H9 (cell line): Measurements from ENCODE around the gene ENPP1. TPM values are rescaled to one million over a fixed set of nuclear protein-coding genes. Genes with fewer than 3 reads are reported as not detected.

Source experiments
- DNase-seq: peaks from one replicate; pipeline ENCODE4 v3.0.0-alpha.2; 2017
- H2AFZ ChIP-seq: one replicate; pipeline ENCODE4 v1.6.1; 2013; ENCODE audit warnings: mild to moderate bottlenecking, low read length, control low read depth, moderate library complexity
- H2AK5ac ChIP-seq: 2 replicates; pipeline ENCODE4 v1.6.1; 2013; ENCODE audit warnings: low read length, control low read depth, mixed read lengths; ENCODE audit not compliant: insufficient read length
- H2BK120ac ChIP-seq: one replicate; pipeline ENCODE4 v1.6.1; 2013; ENCODE audit warnings: low read depth, mild to moderate bottlenecking, low read length, control low read depth, inconsistent platforms; ENCODE audit not compliant: poor library complexity, severe bottlenecking
- H2BK12ac ChIP-seq: 2 replicates; pipeline ENCODE4 v1.6.1; 2013; ENCODE audit warnings: low read length, control low read depth, mixed read lengths, low read depth; ENCODE audit not compliant: insufficient read length
- H2BK15ac ChIP-seq: 2 replicates; pipeline ENCODE4 v1.6.1; 2013; ENCODE audit warnings: low read depth, low read length, control low read depth
- H2BK20ac ChIP-seq: one replicate; pipeline ENCODE4 v1.6.1; 2013; ENCODE audit warnings: low read depth, mild to moderate bottlenecking, low read length, control low read depth, inconsistent platforms; ENCODE audit not compliant: poor library complexity, severe bottlenecking
- H2BK5ac ChIP-seq: 2 replicates; pipeline ENCODE4 v1.6.1; 2013; ENCODE audit warnings: low read length, control low read depth, mixed read lengths; ENCODE audit not compliant: insufficient read length
- H3K14ac ChIP-seq: 2 replicates; pipeline ENCODE4 v1.6.1; 2013; ENCODE audit warnings: low read length, control low read depth; ENCODE audit not compliant: insufficient read depth
- H3K18ac ChIP-seq: 2 replicates; pipeline ENCODE4 v1.6.1; 2013; ENCODE audit warnings: low read depth, mild to moderate bottlenecking, mixed read lengths, low read length, control low read depth; ENCODE audit not compliant: insufficient read length
- H3K23ac ChIP-seq: 2 replicates; pipeline ENCODE4 v1.6.1; 2013; ENCODE audit warnings: low read length, control low read depth, mixed read lengths, low read depth; ENCODE audit not compliant: insufficient read length
- H3K23me2 ChIP-seq: 2 replicates; pipeline ENCODE4 v1.6.1; 2013; ENCODE audit warnings: low read depth, mild to moderate bottlenecking, mixed read lengths, low read length, control low read depth; ENCODE audit not compliant: insufficient read length, poor library complexity, severe bottlenecking
- H3K27ac ChIP-seq: 2 replicates; pipeline ENCODE4 v1.5.1; 2013; ENCODE audit warnings: low read length, control low read depth, mixed read lengths, low read depth; ENCODE audit not compliant: insufficient read length
- H3K27me3 ChIP-seq: 2 replicates; pipeline ENCODE4 v1.6.1; 2013; ENCODE audit warnings: low read length, control low read depth, inconsistent platforms; ENCODE audit not compliant: insufficient read depth
- H3K4ac ChIP-seq: 2 replicates; pipeline ENCODE4 v1.6.1; 2013; ENCODE audit warnings: low read depth, mild to moderate bottlenecking, control low read depth, inconsistent platforms, low read length, moderate library complexity
- H3K4me1 ChIP-seq: 2 replicates; pipeline ENCODE4 v1.6.1; 2013; ENCODE audit warnings: low read length, control low read depth, inconsistent platforms; ENCODE audit not compliant: insufficient read depth
- H3K4me2 ChIP-seq: 2 replicates; pipeline ENCODE4 v1.6.1; 2013; ENCODE audit warnings: low read length, control low read depth, mixed read lengths; ENCODE audit not compliant: insufficient read length, insufficient read depth
- H3K56ac ChIP-seq: 2 replicates; pipeline ENCODE4 v1.6.1; 2013; ENCODE audit warnings: low read depth, mild to moderate bottlenecking, mixed read lengths, low read length, control low read depth; ENCODE audit not compliant: insufficient read length
- H3K79me1 ChIP-seq: 2 replicates; pipeline ENCODE4 v1.6.1; 2013; ENCODE audit warnings: low read depth, mild to moderate bottlenecking, moderate library complexity, low read length, control low read depth, inconsistent platforms; ENCODE audit not compliant: insufficient read depth, poor library complexity, severe bottlenecking
- H3K79me2 ChIP-seq: 2 replicates; pipeline ENCODE4 v1.6.1; 2013; ENCODE audit warnings: low read length, control low read depth, inconsistent platforms; ENCODE audit not compliant: insufficient read depth
- H3K9ac ChIP-seq: 2 replicates; pipeline ENCODE4 v1.6.1; 2013; ENCODE audit warnings: low read length, control low read depth, mixed read lengths; ENCODE audit not compliant: insufficient read length; ENCODE audit errors: extremely low read depth
- H3K9me3 ChIP-seq: one replicate; pipeline ENCODE4 v1.6.1; 2013; ENCODE audit warnings: low read depth, low read length, inconsistent platforms; ENCODE audit not compliant: control insufficient read depth
- H3T11ph ChIP-seq: one replicate; pipeline ENCODE4 v1.6.1; 2013; ENCODE audit warnings: mild to moderate bottlenecking, low read length, control low read depth, inconsistent platforms
- H4K20me1 ChIP-seq: one replicate; pipeline ENCODE4 v1.6.1; 2013; ENCODE audit not compliant: control insufficient read depth, insufficient read length, insufficient read depth
- H4K5ac ChIP-seq: 2 replicates; pipeline ENCODE4 v1.6.1; 2013; ENCODE audit warnings: low read depth, mild to moderate bottlenecking, mixed read lengths, low read length, control low read depth; ENCODE audit not compliant: insufficient read length
- H4K8ac ChIP-seq: replicated peaks from 2 replicates; pipeline ENCODE4 v1.6.1; 2013; ENCODE audit warnings: low read length, control low read depth, mixed read lengths, low read depth; ENCODE audit not compliant: insufficient read length
- H4K91ac ChIP-seq: 2 replicates; pipeline ENCODE4 v1.6.1; 2013; ENCODE audit warnings: low read depth, mild to moderate bottlenecking, moderate library complexity, mixed read lengths, low read length, control low read depth; ENCODE audit not compliant: insufficient read length
- H3K27ac Mint-ChIP-seq, 3 experiments: 2 replicates in 2 of 3; 3 replicates in 1 of 3; pipeline ENCODE4 v1.8.0; 2020 to 2021; ENCODE audit warnings: mixed read lengths in 3 of 3, mild to moderate bottlenecking in 1 of 3, moderate library complexity in 1 of 3
- H3K27me3 Mint-ChIP-seq: 2 replicates; pipeline ENCODE4 v1.8.0; 2021; ENCODE audit warnings: low read depth, mild to moderate bottlenecking, moderate library complexity, mixed read lengths
- H3K36me3 Mint-ChIP-seq, 3 experiments: 2 replicates in 2 of 3; 3 replicates in 1 of 3; pipeline ENCODE4 v1.8.0; 2020 to 2021; ENCODE audit warnings: low read depth in 3 of 3, mixed read lengths in 3 of 3; ENCODE audit not compliant: insufficient read depth in 1 of 3
- H3K4me1 Mint-ChIP-seq, 2 experiments: 2 replicates each; pipeline ENCODE4 v1.8.0; 2020; ENCODE audit warnings: mixed read lengths in 2 of 2
- H3K4me3 Mint-ChIP-seq, 2 experiments: 2 replicates in 1 of 2; 3 replicates in 1 of 2; pipeline ENCODE4 v1.8.0; 2020 to 2021; ENCODE audit warnings: mild to moderate bottlenecking in 2 of 2, mixed read lengths in 2 of 2, moderate library complexity in 1 of 2
- H3K9me3 Mint-ChIP-seq, 2 experiments: 2 replicates in 1 of 2; 3 replicates in 1 of 2; pipeline ENCODE4 v1.8.0; 2020; ENCODE audit warnings: mild to moderate bottlenecking in 2 of 2, mixed read lengths in 2 of 2, moderate library complexity in 1 of 2
- WGBS: extraction: QIAGEN DNeasy Blood & Tissue Kit; methylation state at CpG from one replicate; pipeline ENCODE4 v1.1.7; 2013; ENCODE audit warnings: missing lambda C conversion rate, low lambda C conversion rate, mixed read lengths; ENCODE audit not compliant: insufficient read length; ENCODE audit errors: extremely low coverage; 5-methylcytosine and 5-hydroxymethylcytosine counted together
- total RNA-seq: library from RNA; stranded (reverse); gene quantifications from 2 replicates; pipeline ENCODE4 v1.2.1, GENCODE V29; 2021
- TF ChIP-seq, protein P1 (sequence below): fragments of 200-600 bp; sonication (generic); conservative IDR thresholded peaks from 3 replicates; pipeline ENCODE4 v1.8.0; 2021; ENCODE audit warnings: antibody characterized with exemption, mild to moderate bottlenecking

ENPP1 gene
- total RNA-seq, 1 experiment from 2014 or later: 22.5 TPM

- Histone ChIP-seq H3K56ac (no peak overlapping the region), H3K23ac (no peak overlapping the region), H3K4me1 (no peaks in the 10 kb centered on the region; the same call in 1 of the 2 replicates), H3T11ph (no peak overlapping the region), H4K91ac (no peak overlapping the region), H2BK120ac (no peak overlapping the region), H4K8ac (no peak overlapping the region), H2BK15ac (no peak overlapping the region), H3K79me1 (peaks cover 5% of the 10 kb centered on the region), H3K9ac (no peak overlapping the region), H2BK20ac (no peak overlapping the region), H3K18ac (no peak overlapping the region), H3K79me2 (no peaks in the 10 kb centered on the region), H4K20me1 (no peaks in the 10 kb centered on the region), H2AFZ (no peak overlapping the region), H4K5ac (no peak overlapping the region), H3K14ac (no peak overlapping the region), H2AK5ac (no peak overlapping the region), H3K4me2 (no peak overlapping the region), H3K27ac (no peak overlapping the region), H3K9me3 (no peaks in the 10 kb centered on the region), H3K27me3 (no peaks in the 10 kb centered on the region), H2BK12ac (no peak overlapping the region), H3K4ac (no peak overlapping the region), H3K23me2 (no peaks in the 10 kb centered on the region), H2BK5ac (no peak overlapping the region)
- no peak overlapping the region for H3K4me3 Mint-ChIP-seq
- no peaks in the 10 kb centered on the region for H3K9me3 Mint-ChIP-seq
- H3K4me1 Mint-ChIP-seq: peaks cover 17 to 20% of the 10 kb centered on the region in 2 experiments
- TF ChIP-seq, protein P1, sequence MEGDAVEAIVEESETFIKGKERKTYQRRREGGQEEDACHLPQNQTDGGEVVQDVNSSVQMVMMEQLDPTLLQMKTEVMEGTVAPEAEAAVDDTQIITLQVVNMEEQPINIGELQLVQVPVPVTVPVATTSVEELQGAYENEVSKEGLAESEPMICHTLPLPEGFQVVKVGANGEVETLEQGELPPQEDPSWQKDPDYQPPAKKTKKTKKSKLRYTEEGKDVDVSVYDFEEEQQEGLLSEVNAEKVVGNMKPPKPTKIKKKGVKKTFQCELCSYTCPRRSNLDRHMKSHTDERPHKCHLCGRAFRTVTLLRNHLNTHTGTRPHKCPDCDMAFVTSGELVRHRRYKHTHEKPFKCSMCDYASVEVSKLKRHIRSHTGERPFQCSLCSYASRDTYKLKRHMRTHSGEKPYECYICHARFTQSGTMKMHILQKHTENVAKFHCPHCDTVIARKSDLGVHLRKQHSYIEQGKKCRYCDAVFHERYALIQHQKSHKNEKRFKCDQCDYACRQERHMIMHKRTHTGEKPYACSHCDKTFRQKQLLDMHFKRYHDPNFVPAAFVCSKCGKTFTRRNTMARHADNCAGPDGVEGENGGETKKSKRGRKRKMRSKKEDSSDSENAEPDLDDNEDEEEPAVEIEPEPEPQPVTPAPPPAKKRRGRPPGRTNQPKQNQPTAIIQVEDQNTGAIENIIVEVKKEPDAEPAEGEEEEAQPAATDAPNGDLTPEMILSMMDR: no peak
- DNase-seq: no peak
- H3K27ac Mint-ChIP-seq: peak overlapping the region in 1 of 3 experiments; percentile 2; a peak in 1 of 7 replicates
- H3K27me3 Mint-ChIP-seq: no peaks in the 10 kb centered on the region
- H3K36me3 Mint-ChIP-seq: no peaks in the 10 kb centered on the region
- no CpG with 5 or more reads among the region's 2 CpGs for WGBS
These were observed 35.9 kb downstream of the ENPP1 start for GRCh38 chr6:131843768-131844167.
